Activated gamma-delta T cell (primary cell): ENCODE measurements around the gene ANKDD1B.
A peak's percentile ranks its signal among the peaks of the same experiment; 100 is the strongest.
"Not testable (repeated sequence)": the region's sequence is repeated elsewhere in the genome, so short reads cannot be mapped to it uniquely, and the experiment has no call there.

ENCODE experiments used
- DNase-seq: peaks from one replicate; lab custom pipeline; 2025; lab: John Stamatoyannopoulos, UW
- total RNA-seq, 2 donors: gene quantifications; one replicate each; lab custom pipeline; 2026; lab: John Stamatoyannopoulos, UW

The ANKDD1B gene
- total RNA-seq, result 0.44 to 0.77 reads per million in 2 donors

GRCh38 chr5:75611311-75612225, at the start of gene ANKDD1B:
TSS of gene ANKDD1B (plus strand) at chr5:75611453. CDS start at chr5:75611635, 182 bp downstream.
- DNase-seq, result peak; percentile 3

- not testable (repeated sequence) for DNase-seq
Observed at GRCh38 chr5:75565991-75566709, 45.1 kb upstream of the ANKDD1B start.

DNA sequence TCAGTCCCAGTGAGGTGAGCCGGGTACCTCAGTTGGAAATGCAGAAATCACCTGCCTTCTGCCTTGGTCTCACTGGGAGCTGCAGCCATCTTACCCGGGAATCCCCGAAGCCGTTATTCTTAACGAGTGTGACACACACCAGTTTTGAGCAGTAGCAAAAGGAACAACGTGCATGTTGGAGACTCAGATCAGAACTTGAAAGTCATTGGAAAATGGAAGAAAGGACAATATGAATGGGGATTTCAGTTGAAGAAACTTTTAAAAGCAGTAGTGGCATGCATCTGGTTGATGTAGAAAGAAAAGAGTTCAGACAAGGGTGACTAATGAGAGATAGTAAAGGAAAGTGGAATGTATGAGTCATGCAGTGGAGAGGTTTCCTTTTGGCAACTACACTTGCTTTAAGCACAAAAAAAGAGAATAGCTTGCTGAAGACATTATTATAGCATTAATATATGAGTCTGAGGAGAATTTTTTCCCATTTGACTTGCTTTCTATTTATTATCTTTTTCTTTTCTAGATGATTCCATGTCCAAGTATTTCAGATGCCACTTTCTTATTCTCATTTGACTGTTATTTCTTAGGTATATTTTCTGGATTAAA, 44.4 kb upstream of the ANKDD1B start:
- no peak for DNase-seq

GRCh38 chr5:75567710-75568109, 43.5 kb upstream of the ANKDD1B start:
- DNase-seq, result no peak

- DNase-seq, result no peak
Observed at GRCh38 chr5:75568202-75568601, 43.1 kb upstream of the ANKDD1B start.

GRCh38 chr5:75571547-75571946, 39.7 kb upstream of the ANKDD1B start:
- DNase-seq, result no peak

- no peak for DNase-seq
Observed at GRCh38 chr5:75574791-75575190, 36.5 kb upstream of the ANKDD1B start.

DNA sequence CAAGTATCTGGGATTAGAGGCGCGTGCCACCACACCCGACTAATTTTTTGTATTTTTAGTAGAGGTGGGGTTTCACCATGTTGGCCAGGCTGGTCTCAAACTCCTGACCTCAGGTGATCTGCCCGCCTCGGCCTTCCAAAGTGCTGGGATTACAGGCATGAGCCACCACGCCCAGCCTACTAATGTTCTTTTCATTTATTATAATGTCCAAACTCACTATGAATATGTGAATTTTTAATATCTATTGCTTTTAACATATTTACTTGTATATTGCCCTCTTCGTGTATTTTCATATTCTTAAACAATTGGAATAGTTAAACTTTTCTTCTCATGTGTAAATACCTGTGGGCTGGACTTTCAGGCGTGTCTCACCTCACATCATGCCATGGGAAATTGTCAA, 33.0 kb upstream of the ANKDD1B start:
- not testable (repeated sequence) for DNase-seq

GRCh38 chr5:75584641-75585040, 26.6 kb upstream of the ANKDD1B start:
- DNase-seq, result no peak

- DNase-seq, result no peak
Observed at GRCh38 chr5:75588666-75589065, 22.6 kb upstream of the ANKDD1B start.

- no peak for DNase-seq
Observed at GRCh38 chr5:75600535-75600934, 10.7 kb upstream of the ANKDD1B start.

DNA sequence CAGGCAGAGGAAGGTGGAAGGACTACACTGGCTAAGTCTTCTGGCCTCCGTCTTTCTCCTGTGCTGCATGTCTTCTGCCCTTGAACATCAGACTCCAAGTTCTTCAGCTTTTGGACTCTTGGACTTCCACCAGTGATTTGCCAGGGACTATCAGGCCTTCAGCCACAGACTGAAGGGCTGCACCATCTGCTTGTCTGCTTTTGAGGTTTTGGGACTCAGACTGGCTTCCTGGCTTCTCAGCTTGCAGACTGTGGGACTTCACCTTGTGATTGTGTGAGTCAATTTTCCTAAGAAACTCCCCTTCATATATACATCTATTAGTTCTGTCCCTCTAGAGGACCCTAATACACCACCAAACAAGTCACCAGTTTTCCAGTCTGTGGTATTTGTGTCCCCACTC, 9.7 kb upstream of the ANKDD1B start:
- no peak for DNase-seq

- DNase-seq, result no peak
Observed at GRCh38 chr5:75601996-75602395, 9.3 kb upstream of the ANKDD1B start.

DNA sequence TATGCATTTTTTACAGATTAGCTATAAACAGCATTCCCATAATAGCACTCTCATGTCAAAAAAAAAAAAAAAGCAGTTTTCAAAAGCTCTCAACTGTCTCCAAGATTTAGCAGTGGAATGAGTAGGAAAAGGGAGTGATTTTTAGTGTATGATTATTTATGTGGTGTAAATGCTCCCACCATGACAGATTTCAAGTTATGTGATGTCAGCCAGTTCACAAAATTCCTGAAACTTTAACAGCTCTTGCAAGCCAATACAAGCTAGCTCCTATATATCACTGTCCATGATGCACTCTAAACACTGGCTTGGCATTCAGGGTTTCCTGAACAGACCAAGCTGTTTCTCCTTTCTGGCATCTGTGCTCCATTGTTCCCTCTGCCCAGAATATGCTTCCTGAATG, 7.9 kb upstream of the ANKDD1B start:
- DNase-seq, result no peak

- no peak for DNase-seq
Observed at GRCh38 chr5:75603821-75604220, 7.4 kb upstream of the ANKDD1B start.

- not testable (repeated sequence) for DNase-seq
Observed at GRCh38 chr5:75607341-75607740, 3.9 kb upstream of the ANKDD1B start.

GRCh38 chr5:75608870-75609269, 2.4 kb upstream of the ANKDD1B start:
- DNase-seq, result no peak

GRCh38 chr5:75610201-75610600, 1.1 kb upstream of the ANKDD1B start:
- DNase-seq, result no peak

DNA sequence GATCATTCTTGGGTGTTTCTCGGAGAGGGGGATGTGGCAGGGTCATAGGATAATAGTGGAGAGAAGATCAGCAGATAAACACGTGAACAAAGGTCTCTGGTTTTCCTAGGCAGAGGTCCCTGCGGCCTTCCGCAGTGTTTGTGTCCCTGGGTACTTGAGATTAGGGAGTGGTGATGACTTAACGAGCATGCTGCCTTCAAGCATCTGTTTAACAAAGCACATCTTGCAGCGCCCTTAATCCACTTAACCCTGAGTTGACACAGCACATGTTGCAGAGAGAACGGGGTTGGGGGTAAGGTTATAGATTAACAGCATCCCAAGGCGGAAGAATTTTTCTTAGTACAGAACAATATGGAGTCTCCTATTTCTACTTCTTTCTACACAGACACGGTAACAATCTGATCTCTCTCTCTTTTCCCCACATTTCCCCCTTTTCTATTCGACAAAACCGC, 368 bp upstream of the ANKDD1B start:
- not testable (repeated sequence) for DNase-seq

GRCh38 chr5:75612226-75612569, 945 bp downstream of the ANKDD1B start:
- no peak for DNase-seq

DNA sequence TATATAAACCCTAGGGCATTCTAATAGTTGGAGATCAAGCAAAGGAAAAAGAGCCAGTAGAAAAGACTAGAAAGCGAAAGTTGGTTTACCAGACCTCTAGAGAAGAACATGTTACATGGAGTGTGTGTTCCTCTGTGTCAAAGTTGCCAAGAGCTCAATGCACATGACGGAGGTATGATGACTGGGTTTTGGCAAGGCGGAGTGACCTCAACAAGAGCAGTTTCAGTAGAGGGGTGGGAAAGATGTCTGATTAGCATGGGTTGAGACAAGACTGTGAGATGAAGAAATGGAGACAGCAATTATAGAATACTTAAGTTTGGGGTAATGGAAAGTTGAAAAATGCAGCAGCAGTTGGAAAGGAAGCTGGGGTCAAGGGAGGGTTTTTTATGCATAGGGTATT, 1.6 kb downstream of the ANKDD1B start:
- no peak for DNase-seq

DNA sequence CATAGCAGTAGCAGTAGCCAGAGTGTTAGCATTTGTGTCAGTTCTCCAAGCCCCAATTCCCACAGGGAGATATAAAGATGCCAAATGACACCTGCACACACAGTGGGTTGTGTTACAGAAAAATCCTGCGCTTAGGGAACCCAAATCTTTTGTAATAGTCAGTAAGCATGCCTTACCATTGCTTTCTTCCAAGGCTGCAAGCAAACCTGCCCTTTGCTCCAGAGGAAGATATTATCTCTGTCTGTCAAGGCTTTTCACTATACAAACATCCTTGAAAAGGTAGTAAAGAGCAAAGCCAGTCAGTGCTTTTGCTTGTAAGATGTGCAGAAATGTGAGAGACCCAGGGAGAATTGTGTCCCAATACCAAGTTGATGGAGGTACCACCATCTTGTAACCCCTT, 2.9 kb downstream of the ANKDD1B start:
- no peak for DNase-seq
